SK-N-SH (cell line): ENCODE results near the gene DSCAML1. TPM values are rescaled to one million over a fixed set of nuclear protein-coding genes. Genes with fewer than 3 reads are reported as not detected.

ENCODE experiments used
- CTCF ChIA-PET: fragments of 300-600, 350-600 bp; formaldehyde crosslinking; extraction: SDS; loops from one replicate; lab custom pipeline; 2021; lab: Yijun Ruan, JAX
- POLR2A ChIA-PET: fragments of 350-600 bp; sonication (Branson Sonifier 250); formaldehyde crosslinking; extraction: SDS; loops from one replicate; lab custom pipeline; 2020; ENCODE audit warnings: antibody characterized with exemption, inconsistent platforms; lab: Yijun Ruan, JAX
- DNase-seq: peaks from one replicate; pipeline ENCODE4 v3.0.0; 2012
- H2AFZ ChIP-seq: fragments of 200-600 bp; sonication (generic); 2 replicates; pipeline ENCODE4 v1.8.1; 2016; ENCODE audit warnings: antibody characterized with exemption, mild to moderate bottlenecking, low read depth
- H3F3A ChIP-seq: fragments of 200-600 bp; sonication (generic); replicated peaks from 2 replicates; pipeline ENCODE3; 2016; ENCODE audit warnings: antibody characterized with exemption, mild to moderate bottlenecking; ENCODE audit not compliant: insufficient read depth
- H3K27ac ChIP-seq, 2 experiments: fragments of 200-500 bp in 1 of 2; fragments of 200-600 bp in 1 of 2; sonication (Bioruptor generic) in 1 of 2; sonication (generic), shearing (Covaris generic) in 1 of 2; 2 replicates each; pipeline versions ENCODE4 v1.5.1 to v1.6.1; 2014 to 2016; ENCODE audit warnings: low read depth in 2 of 2, inconsistent platforms in 1 of 2, low read length in 1 of 2, mild to moderate bottlenecking in 1 of 2, mixed read lengths in 1 of 2
- H3K27me3 ChIP-seq: fragments of 200-600 bp; sonication (generic), shearing (Covaris generic); 2 replicates; pipeline ENCODE4 v1.6.1; 2016; ENCODE audit warnings: mixed run types; ENCODE audit not compliant: insufficient read depth
- H3K36me3 ChIP-seq, 2 experiments: fragments of 200-500 bp in 1 of 2; fragments of 200-600 bp in 1 of 2; sonication (Bioruptor generic) in 1 of 2; sonication (generic) in 1 of 2; replicated peaks in 1 of 2; 2 replicates each; pipeline versions ENCODE3 to v1.5.1; 2014 to 2016; ENCODE audit warnings: low read length in 1 of 2, mild to moderate bottlenecking in 1 of 2; ENCODE audit not compliant: insufficient read depth in 2 of 2, control insufficient read depth in 1 of 2
- H3K4me1 ChIP-seq, 2 experiments: fragments of 200-500 bp in 1 of 2; fragments of 200-600 bp in 1 of 2; sonication (Bioruptor generic) in 1 of 2; sonication (generic), shearing (Covaris generic) in 1 of 2; 2 replicates each; pipeline versions ENCODE4 v1.5.1 to v1.6.1; 2014 to 2016; ENCODE audit warnings: low read depth in 1 of 2, low read length in 1 of 2, mixed run types in 1 of 2; ENCODE audit not compliant: insufficient read depth in 2 of 2, control insufficient read depth in 1 of 2
- H3K4me2 ChIP-seq: fragments of 200-600 bp; sonication (generic), shearing (Covaris generic); 2 replicates; pipeline ENCODE4 v1.6.1; 2017; ENCODE audit warnings: mixed run types
- H3K4me3 ChIP-seq, 2 experiments: fragments of 200-500 bp in 1 of 2; fragments of 200-600 bp in 1 of 2; sonication (Bioruptor generic) in 1 of 2; sonication (generic), shearing (Covaris generic) in 1 of 2; 2 replicates each; pipeline versions ENCODE4 v1.5.1 to v1.8.1; 2014 to 2016; ENCODE audit warnings: low read depth in 2 of 2, inconsistent platforms in 1 of 2, low read length in 1 of 2, mild to moderate bottlenecking in 1 of 2, mixed read lengths in 1 of 2, moderate library complexity in 1 of 2
- H3K79me2 ChIP-seq: fragments of 200-600 bp; sonication (generic); 2 replicates; pipeline ENCODE4 v1.8.1; 2017; ENCODE audit warnings: mild to moderate bottlenecking; ENCODE audit not compliant: insufficient read depth
- H3K9ac ChIP-seq: fragments of 200-600 bp; sonication (generic); 2 replicates; pipeline ENCODE4 v1.6.1; 2017; ENCODE audit warnings: mixed run types
- H3K9me2 ChIP-seq: fragments of 200-600 bp; sonication (generic); 2 replicates; pipeline ENCODE4 v1.6.1; 2017; ENCODE audit warnings: mixed run types
- H3K9me3 ChIP-seq: fragments of 200-600 bp; sonication (generic); 2 replicates; pipeline ENCODE4 v1.6.1; 2017; ENCODE audit warnings: mixed run types, mild to moderate bottlenecking, moderate library complexity
- H4K20me1 ChIP-seq: fragments of 200-600 bp; sonication (generic); 2 replicates; pipeline ENCODE4 v1.6.1; 2017; ENCODE audit warnings: mild to moderate bottlenecking, mixed run types; ENCODE audit not compliant: insufficient read depth
- CHD2 ChIP-seq: fragments of 150-350 bp; IDR thresholded peaks from 2 replicates; pipeline ENCODE4 v1.6.1; 2018; ENCODE audit warnings: low read length; ENCODE audit not compliant: partially characterized antibody
- EP300 ChIP-seq, 2 experiments: IDR thresholded peaks; 2 replicates each; pipeline versions ENCODE4 v1.4.0 to v1.6.1; 2012; ENCODE audit warnings: borderline replicate concordance in 1 of 2, low read depth in 1 of 2, low read length in 1 of 2
- EZH2phosphoT487 ChIP-seq: fragments of 200-600 bp; sonication (generic); IDR thresholded peaks from 2 replicates; pipeline ENCODE4 v1.6.1; 2017; ENCODE audit warnings: low read depth, mixed run types, mild to moderate bottlenecking, antibody characterized with exemption, moderate library complexity, borderline replicate concordance
- FOXJ3 ChIP-seq: sonication (generic); formaldehyde crosslinking; IDR thresholded peaks from 2 replicates; pipeline ENCODE4 v1.5.1; 2020; ENCODE audit warnings: mild to moderate bottlenecking, missing genetic modification reagents
- GATA2 ChIP-seq: sonication (generic); formaldehyde crosslinking; IDR thresholded peaks from 2 replicates; pipeline ENCODE4 v1.5.0; 2020; ENCODE audit warnings: mild to moderate bottlenecking, missing genetic modification reagents
- MEF2A ChIP-seq: IDR thresholded peaks from 2 replicates; pipeline ENCODE4 v1.4.0; 2012; ENCODE audit warnings: low read depth, borderline replicate concordance
- MXI1 ChIP-seq: IDR thresholded peaks from 2 replicates; pipeline ENCODE4 v1.6.1; 2012; ENCODE audit warnings: mild to moderate bottlenecking, low read depth, low read length, improper control_type of control experiment
- NFIC ChIP-seq: IDR thresholded peaks from 2 replicates; pipeline ENCODE4 v1.4.0; 2012; ENCODE audit warnings: borderline replicate concordance
- RFX5 ChIP-seq: IDR thresholded peaks from 2 replicates; pipeline ENCODE4 v1.6.1; 2012; ENCODE audit warnings: mild to moderate bottlenecking, improper control_type of control experiment, low read length
- SIN3A ChIP-seq: IDR thresholded peaks from 2 replicates; pipeline ENCODE4 v1.6.1; 2012; ENCODE audit warnings: low read depth, mild to moderate bottlenecking, low read length, moderate library complexity, borderline replicate concordance
- SMC3 ChIP-seq: IDR thresholded peaks from 2 replicates; pipeline ENCODE4 v1.6.1; 2012; ENCODE audit warnings: low read depth, low read length, improper control_type of control experiment
- TEAD4 ChIP-seq: IDR thresholded peaks from 2 replicates; pipeline ENCODE4 v1.4.0; 2012; ENCODE audit warnings: mild to moderate bottlenecking, borderline replicate concordance; ENCODE audit not compliant: insufficient read depth
- YY1 ChIP-seq: IDR thresholded peaks from 2 replicates; pipeline ENCODE4 v1.4.0; 2012; ENCODE audit warnings: low read depth, mild to moderate bottlenecking
- WGBS: methylation state at CpG from one replicate; pipeline ENCODE4 v1.1.6; 2017; ENCODE audit warnings: low lambda C conversion rate; 5-methylcytosine and 5-hydroxymethylcytosine counted together
- polyA plus RNA-seq, 3 experiments: library from polyadenylated mRNA; depleted of rRNA; stranded (reverse); fragments of >200 nt; gene quantifications; 2 replicates each; pipeline ENCODE4 v1.2.3, GENCODE V29; 2012
- TF ChIP-seq, protein P1 (sequence below): IDR thresholded peaks from 2 replicates; pipeline ENCODE4 v1.4.0; 2012; ENCODE audit warnings: low read depth, borderline replicate concordance
- TF ChIP-seq, protein P2 (sequence below): fragments of 150-350 bp; IDR thresholded peaks from 2 replicates; pipeline ENCODE4 v1.6.1; 2017; ENCODE audit warnings: antibody characterized with exemption, low read length, low read depth, borderline replicate concordance
- TF ChIP-seq, protein P3 (sequence below): fragments of 200-600 bp; sonication (generic); IDR thresholded peaks from 2 replicates; pipeline ENCODE4 v1.6.1; 2017; ENCODE audit warnings: antibody characterized with exemption, mild to moderate bottlenecking, moderate library complexity
- TF ChIP-seq, protein P4 (sequence below): fragments of 150-350 bp; IDR thresholded peaks from 2 replicates; pipeline ENCODE4 v1.6.1; 2016; ENCODE audit warnings: mild to moderate bottlenecking, low read depth, low read length
- TF ChIP-seq, protein P5 (sequence below): IDR thresholded peaks from 2 replicates; pipeline ENCODE4 v1.4.0; 2012; ENCODE audit warnings: low read depth, borderline replicate concordance
- TF ChIP-seq, protein P6 (sequence below): IDR thresholded peaks from 2 replicates; pipeline ENCODE4; 2012

Gene DSCAML1
- polyA plus RNA-seq, 1 of the 3 experiments (the other 2 are of a cell fraction) = not detected

DNA sequence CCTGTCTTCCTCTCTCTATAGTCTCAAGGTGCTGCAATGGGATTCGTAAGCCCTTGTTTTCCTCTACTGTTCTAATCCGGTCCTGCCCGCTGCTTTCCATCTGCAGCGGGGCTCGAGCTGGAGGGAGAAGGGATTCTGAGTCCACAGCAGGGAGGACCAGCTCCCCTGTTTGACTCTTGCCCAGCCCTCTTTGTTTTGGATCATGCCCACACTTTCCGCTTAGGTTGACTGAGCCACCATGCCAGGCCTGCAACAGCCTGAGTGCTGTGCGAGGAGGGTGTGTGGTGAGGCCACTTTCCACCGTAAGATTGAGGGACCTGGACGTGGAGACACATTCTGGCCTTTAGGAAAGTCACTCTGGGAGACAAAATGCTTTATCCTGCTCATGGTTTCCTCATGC lies 411.1 kb downstream of the DSCAML1 start (continued):
- TF ChIP-seq, protein P1, sequence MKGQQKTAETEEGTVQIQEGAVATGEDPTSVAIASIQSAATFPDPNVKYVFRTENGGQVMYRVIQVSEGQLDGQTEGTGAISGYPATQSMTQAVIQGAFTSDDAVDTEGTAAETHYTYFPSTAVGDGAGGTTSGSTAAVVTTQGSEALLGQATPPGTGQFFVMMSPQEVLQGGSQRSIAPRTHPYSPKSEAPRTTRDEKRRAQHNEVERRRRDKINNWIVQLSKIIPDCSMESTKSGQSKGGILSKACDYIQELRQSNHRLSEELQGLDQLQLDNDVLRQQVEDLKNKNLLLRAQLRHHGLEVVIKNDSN = no peak
- TF ChIP-seq GATA2 (CRISPR knock-in tag) = no peak
- TF ChIP-seq SIN3A = no peak
- TF ChIP-seq, protein P2, sequence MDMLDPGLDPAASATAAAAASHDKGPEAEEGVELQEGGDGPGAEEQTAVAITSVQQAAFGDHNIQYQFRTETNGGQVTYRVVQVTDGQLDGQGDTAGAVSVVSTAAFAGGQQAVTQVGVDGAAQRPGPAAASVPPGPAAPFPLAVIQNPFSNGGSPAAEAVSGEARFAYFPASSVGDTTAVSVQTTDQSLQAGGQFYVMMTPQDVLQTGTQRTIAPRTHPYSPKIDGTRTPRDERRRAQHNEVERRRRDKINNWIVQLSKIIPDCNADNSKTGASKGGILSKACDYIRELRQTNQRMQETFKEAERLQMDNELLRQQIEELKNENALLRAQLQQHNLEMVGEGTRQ = no peak
- TF ChIP-seq, protein P3, sequence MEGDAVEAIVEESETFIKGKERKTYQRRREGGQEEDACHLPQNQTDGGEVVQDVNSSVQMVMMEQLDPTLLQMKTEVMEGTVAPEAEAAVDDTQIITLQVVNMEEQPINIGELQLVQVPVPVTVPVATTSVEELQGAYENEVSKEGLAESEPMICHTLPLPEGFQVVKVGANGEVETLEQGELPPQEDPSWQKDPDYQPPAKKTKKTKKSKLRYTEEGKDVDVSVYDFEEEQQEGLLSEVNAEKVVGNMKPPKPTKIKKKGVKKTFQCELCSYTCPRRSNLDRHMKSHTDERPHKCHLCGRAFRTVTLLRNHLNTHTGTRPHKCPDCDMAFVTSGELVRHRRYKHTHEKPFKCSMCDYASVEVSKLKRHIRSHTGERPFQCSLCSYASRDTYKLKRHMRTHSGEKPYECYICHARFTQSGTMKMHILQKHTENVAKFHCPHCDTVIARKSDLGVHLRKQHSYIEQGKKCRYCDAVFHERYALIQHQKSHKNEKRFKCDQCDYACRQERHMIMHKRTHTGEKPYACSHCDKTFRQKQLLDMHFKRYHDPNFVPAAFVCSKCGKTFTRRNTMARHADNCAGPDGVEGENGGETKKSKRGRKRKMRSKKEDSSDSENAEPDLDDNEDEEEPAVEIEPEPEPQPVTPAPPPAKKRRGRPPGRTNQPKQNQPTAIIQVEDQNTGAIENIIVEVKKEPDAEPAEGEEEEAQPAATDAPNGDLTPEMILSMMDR = no peak
- no peak for TF ChIP-seq FOXJ3 (CRISPR knock-in tag)

DNA sequence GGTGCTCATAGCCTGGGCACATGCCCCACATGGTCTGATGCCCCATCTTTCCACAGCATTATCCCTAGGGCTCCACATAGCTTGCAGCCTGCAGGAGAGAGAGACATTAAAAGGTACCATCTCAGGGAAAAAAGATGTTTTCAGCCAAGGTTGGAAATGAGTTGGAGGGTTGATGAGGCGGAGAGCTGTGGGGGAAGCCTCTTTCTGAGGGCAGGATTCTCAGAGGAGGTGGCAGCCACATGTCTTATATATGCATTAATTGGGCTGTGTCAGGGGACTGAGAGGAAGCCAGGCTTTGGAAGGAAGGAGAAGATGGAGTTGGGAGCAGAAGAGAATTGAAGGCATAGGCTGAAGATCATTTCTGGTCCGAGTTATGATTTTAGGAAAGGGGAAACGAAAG lies 411.5 kb downstream of the DSCAML1 start:
- peaks cover 16 to 50% of the 10 kb centered on the region in 2 experiments for H3K36me3 ChIP-seq
- ChIA-PET CTCF (interaction anchor here (1.8 to 3.2 kb wide), 2 partner anchors 41 to 423 kb away, joined by 5 to 13 read pairs; no protein-coding TSS in a partner anchor), POLR2A (no interaction called here)
- peaks cover 2% of the 10 kb centered on the region for H3F3A ChIP-seq
- no peak overlapping the region for H3K9ac ChIP-seq
- no peak overlapping the region for H2AFZ ChIP-seq
- no peaks in the 10 kb centered on the region for H4K20me1 ChIP-seq
- no peaks in the 10 kb centered on the region for H3K27me3 ChIP-seq
- H3K4me3 ChIP-seq = no peak overlapping the region
- no peaks in the 10 kb centered on the region for H3K9me2 ChIP-seq
- H3K27ac ChIP-seq = no peak overlapping the region
- no peaks in the 10 kb centered on the region for H3K9me3 ChIP-seq
- TF ChIP-seq, protein P4, sequence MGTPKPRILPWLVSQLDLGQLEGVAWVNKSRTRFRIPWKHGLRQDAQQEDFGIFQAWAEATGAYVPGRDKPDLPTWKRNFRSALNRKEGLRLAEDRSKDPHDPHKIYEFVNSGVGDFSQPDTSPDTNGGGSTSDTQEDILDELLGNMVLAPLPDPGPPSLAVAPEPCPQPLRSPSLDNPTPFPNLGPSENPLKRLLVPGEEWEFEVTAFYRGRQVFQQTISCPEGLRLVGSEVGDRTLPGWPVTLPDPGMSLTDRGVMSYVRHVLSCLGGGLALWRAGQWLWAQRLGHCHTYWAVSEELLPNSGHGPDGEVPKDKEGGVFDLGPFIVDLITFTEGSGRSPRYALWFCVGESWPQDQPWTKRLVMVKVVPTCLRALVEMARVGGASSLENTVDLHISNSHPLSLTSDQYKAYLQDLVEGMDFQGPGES = no peak
- TF ChIP-seq MEF2A (no peak), NFIC (no peak), SMC3 (no peak), EP300 (IDR thresholded peaks at IDR 0.05; ENCODE audit: borderline replicate concordance in 1 of 2, low read depth in 1 of 2, low read length in 1 of 2) (no peak), SIN3A (no peak), EZH2phosphoT487 (no peak), CHD2 (no peak), RFX5 (no peak), MXI1 (no peak), YY1 (no peak), TEAD4 (no peak)
- TF ChIP-seq, protein P5, sequence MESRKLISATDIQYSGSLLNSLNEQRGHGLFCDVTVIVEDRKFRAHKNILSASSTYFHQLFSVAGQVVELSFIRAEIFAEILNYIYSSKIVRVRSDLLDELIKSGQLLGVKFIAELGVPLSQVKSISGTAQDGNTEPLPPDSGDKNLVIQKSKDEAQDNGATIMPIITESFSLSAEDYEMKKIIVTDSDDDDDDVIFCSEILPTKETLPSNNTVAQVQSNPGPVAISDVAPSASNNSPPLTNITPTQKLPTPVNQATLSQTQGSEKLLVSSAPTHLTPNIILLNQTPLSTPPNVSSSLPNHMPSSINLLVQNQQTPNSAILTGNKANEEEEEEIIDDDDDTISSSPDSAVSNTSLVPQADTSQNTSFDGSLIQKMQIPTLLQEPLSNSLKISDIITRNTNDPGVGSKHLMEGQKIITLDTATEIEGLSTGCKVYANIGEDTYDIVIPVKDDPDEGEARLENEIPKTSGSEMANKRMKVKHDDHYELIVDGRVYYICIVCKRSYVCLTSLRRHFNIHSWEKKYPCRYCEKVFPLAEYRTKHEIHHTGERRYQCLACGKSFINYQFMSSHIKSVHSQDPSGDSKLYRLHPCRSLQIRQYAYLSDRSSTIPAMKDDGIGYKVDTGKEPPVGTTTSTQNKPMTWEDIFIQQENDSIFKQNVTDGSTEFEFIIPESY = no peak
- TF ChIP-seq, protein P6, sequence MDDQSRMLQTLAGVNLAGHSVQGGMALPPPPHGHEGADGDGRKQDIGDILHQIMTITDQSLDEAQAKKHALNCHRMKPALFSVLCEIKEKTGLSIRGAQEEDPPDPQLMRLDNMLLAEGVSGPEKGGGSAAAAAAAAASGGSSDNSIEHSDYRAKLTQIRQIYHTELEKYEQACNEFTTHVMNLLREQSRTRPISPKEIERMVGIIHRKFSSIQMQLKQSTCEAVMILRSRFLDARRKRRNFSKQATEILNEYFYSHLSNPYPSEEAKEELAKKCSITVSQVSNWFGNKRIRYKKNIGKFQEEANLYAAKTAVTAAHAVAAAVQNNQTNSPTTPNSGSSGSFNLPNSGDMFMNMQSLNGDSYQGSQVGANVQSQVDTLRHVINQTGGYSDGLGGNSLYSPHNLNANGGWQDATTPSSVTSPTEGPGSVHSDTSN = no peak
- H3K4me1 ChIP-seq = peaks cover 0 to 4% of the 10 kb centered on the region in 2 experiments; a peak in 1 of 4 replicates
- WGBS = 96% methylated on average over 3 of the region's 3 CpGs
- no peaks in the 10 kb centered on the region for H3K79me2 ChIP-seq
- H3K4me2 ChIP-seq = no peak overlapping the region
- DNase-seq = no peak
